Germinal center (tissue), 1 donor: ENCODE results near the gene ZNF587.
"Not testable (repeated sequence)": the region's sequence is repeated elsewhere in the genome, so short reads cannot be mapped to it uniquely, and the experiment has no call there.

Experiments used
- DNase-seq: peaks from one replicate; pipeline ENCODE4 v3.0.0; 2012; ENCODE audit warnings: mixed read lengths, low spot score

ZNF587 gene

DNA sequence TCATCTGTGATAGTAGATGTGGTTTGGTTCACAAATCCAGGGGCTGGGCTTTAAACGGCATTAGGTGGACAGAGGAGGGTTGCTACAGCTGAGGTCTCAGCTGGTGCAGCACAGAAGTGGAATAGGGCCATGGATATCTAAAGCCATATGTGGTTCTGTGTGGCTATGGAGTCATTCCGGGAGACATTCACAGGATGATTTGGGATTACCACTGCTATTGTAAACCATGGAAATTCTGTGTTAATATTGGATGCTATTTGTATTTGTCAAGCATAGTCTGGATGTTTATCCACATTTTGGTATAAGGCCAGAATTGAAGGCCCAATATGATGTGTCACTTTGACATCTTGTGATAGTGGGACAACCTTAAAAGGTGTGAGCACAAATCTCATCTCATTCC, 26.5 kb upstream of the ZNF587 start:
- not testable (repeated sequence) for DNase-seq

DNA sequence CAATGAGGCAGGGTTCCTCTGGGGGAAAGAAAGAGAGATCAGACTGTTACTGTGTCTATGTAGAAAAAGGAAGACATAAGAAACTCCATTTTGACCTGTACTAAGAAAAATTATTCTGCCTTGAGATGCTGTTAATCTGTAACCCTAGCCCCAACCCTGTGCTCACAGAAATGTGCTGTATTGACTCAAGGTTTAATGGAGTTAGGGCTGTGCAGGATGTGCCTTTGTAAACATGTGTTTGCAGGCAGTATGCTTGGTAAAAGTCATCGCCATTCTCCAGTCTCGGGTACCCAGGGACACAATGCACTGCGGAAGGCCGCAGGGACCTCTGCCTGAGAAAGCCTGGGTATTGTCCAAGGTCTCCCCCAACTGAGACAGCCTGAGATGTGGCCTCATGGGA, 26.1 kb upstream of the ZNF587 start:
- not testable (repeated sequence) for DNase-seq

DNA sequence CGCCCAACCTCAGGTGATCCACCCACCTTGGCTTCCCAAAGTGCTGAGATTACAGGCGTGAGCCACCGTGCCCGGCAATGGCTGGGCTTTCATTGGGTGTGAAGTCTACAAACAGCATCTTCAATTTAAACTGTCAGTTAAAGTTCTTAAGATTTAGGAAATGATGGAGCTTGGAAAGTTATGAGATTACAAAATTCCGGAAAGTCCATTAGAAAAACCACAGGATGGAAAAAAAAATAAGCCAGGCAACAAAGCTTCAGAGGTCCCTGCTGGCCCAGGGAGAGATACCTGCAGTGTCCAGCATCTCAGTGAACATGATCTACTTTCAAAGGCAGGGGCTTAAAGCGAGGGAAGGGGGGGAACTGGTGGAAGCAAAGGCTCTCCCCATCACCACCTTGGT, 24.1 kb upstream of the ZNF587 start:
- DNase-seq = no peak

DNA sequence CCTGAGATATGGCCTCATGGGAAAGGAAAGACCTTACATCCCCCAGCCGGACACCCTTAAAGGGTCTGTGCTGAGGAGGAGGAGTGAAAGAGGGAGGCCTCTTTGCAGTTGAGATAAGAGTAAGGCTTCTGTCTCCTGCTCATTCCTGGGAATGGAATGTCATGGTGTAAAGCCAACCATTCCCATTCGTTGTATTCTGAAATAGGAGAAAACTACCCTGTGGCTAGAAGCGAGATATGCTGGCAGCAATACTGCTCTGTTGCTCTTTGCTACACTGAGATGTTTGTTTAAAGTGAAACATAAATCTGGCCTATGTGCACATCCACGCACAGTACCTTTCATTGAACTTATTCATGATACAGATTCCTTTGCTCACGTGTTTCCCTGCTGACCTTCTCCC, 20.3 kb upstream of the ZNF587 start:
- no peak for DNase-seq

DNA sequence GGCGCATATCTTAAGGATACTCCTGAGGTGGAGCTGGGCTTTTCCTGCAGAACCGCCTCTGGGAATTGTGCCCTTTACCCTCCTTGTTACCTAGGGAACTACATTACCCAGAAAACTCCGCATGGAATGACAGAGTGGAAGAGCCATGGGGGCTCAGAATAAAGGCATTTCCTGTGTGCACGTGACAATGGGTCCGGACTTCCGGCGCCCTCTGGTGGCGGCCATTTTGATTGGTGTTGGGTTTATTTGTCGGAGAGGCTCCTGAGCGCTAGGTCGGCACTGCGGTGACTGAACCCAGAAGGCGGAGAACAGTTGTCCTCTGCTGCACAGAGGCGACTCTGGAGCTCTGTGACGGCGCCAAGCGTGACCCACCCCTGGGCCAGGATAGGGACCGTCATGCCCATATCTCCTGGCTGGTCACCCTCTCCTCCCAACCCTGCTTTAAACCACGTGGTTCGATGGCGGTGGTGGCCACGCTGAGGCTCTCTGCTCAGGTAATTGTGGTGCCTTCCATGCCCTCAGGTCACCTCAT, 19.5 kb upstream of the ZNF587 start, which contains the start of gene ZNF587B:
Gene ZNF587B (plus strand): TSS at position 229 of the 532 bp plus-strand sequence. CDS start 230 bp downstream, at position 459.
- DNase-seq = no peak

DNA sequence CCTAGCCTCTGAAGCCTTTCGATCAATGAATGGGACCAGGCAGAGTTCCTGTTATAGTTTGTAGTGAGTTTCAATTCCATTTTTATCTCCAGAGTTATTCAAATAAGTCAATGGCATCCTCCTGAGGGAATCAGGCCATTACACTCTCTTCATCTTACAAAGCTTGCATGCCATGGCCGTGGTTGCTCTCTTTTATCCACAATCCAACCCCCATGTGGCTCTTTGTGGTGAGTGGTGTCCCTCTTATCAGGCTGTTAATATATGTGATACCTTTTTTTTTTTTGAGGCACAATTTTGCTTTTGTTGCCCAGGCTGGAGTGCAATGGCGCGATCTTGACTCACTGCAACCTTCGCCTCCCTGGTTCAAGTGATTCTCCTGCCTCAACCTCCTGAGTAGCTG, 12.7 kb upstream of the ZNF587 start:
- not testable (repeated sequence) for DNase-seq

DNA sequence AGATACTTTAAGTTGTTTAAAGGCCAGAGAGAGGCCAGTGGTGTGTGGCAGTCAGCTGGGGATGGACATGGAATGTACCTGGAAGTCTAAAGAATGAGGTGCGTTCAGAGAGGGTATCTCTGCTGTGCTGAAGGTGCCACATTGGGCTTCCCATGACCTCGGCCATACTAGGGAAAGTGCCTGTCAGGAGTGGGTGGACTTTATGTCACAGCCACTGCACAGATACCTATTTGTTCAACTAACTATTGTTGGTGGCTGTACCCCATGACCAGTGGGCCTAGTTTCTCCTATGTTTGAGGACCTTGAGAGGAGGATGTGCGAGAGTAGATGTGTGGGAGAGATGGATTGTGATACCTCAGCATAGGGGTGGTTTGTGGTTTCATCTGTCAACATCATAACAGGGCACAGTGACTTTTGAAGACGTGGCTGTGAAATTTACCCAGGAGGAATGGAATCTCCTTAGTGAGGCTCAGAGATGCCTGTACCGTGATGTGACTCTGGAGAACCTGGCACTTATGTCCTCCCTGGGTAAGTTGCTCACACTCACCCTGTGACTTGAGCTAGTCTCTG, 11.0 kb upstream of the ZNF587 start:
- DNase-seq = not testable (repeated sequence)

DNA sequence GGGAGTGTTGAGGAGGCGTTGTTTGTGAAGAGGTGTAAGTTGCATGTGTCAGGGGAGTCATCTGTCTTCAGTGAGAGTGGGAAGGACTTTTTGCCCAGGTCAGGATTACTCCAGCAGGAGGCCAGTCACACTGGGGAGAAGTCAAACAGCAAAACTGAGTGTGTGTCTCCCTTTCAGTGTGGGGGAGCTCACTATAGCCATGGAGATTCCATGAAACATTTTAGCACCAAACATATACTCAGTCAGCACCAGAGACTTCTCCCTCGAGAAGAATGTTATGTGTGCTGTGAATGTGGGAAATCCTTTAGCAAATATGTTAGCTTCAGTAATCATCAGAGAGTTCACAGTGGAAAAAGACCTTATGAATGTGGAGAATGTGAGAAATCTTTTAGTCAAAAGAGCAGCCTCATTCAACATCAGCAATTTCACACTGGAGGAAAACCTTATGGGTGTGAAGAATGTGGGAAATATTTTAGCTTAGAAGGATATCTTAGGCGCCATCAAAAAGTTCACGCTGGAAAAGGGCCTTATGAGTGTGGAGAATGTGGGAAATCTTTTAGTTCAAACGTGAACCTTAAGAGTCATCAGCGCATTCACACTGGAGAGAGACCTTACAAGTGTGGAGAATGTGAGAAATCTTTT, 8.4 kb upstream of the ZNF587 start:
- no peak for DNase-seq

DNA sequence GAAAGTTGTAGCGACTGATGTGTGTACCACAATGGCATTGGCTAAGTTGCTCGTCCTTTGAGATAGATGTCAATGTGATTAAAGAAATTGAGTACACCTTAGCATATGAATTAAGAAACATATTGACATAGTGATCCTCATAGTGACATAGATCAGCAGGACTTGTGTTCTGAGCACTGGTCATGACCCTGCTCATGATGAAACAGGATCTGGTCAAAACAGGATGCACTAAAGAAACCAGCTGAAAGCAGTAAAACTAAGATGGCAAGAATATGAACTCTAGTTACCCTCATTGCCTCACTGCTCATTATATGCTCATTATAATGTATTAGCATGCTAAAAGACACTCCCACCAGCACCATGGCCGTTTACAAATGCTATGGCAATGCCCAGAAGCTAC, 2.5 kb upstream of the ZNF587 start:
- DNase-seq = not testable (repeated sequence)

DNA sequence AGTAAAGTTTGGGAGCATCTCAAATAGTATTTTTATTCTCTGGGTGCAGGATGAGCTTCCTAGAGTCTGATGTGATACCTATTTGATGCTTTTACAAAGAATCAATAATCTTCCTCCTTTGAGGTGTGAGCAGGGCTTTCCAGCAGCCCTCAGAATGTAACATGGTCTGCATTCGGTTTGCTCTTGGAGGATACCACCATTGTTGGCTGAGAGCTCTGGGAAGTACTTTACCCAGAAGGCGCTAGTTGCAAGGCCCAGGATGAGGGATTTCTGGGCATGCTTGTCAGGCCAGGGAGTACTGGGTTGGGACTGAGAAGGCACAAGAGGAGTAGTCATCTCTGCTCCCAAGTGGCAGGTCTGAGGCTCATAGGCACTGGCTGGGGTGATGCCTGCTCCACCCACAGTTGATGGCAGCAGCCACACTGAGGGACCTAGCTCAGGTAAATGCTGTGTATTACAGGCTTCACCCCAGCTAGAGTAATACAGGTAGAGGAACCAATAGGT, 445 bp upstream of the ZNF587 start:
- DNase-seq = not testable (repeated sequence)

DNA sequence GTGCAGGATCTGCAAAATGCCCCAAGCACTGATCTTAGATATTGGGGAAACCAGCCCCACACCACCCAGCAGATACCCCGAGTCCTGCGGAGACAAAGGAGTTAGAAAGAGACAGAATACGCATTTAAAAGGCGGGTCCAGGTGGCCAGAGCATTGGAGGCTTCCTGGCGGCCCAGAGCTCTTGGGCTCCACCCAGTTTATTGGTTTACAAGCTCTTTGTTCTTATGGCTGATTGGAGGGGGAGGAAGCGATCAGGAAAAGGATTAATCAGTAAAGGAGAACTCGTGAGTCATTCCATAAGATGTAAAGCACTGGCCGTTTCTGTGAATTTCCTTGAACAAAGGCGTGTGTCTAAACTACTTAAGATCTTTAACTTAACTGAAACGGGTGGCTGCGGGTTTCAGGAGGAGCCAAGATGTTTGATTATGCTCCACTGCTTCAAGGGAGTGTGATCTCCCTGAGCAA, 926 bp downstream of the ZNF587 start:
- DNase-seq = no peak

DNA sequence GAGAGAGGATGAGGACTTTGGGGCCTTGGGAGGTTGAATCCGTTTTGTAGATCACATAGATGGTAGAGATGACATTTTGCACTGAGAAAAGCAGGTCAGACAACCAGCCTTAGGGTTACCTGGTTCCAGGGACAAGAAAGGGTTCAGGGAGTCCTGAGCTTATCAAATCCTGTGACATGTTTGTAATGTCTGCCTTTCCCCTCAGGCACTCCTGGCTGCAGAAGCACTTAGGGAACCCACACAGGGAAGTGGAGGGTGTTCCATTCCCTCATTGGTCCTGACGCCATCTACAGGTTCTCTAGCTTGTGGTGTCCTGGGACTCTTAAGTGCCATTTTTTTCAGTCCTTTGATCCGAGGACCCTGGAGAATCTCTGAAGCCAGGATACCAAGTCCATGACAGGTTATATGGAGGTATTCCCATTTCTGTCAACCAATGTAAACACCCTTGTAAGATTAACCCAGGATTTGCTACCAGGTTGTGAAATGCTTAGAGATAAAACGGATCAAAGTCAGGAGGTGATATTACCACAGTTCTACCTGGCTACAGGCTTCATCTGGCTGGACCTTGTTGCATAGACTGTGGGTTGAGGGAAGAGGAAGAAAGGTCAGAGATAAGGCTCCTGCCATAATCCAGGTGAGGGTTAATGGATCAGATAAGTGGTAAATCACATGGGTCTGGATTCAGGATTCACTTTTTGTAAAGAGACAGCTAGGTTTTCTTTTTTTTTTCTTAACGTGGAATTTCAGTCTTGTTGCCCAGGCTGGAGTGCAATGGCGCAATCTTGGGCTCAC, 2.3 kb downstream of the ZNF587 start:
- DNase-seq = not testable (repeated sequence)

DNA sequence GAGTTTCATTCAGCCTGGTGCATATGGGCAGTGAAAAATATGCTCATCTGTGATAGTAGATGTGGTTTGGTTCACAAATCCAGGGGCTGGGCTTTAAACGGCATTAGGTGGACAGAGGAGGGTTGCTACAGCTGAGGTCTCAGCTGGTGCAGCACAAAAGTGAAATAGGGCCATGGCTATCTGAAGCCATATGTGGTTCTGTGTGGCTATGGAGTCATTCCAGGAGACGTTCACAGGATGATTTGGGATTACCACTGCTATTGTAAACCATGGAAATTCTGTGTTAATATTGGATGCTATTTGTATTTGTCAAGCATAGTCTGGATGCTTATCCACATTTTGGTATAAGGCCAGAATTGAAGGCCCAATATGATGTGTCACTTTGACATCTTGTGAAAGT, 4.5 kb downstream of the ZNF587 start:
- not testable (repeated sequence) for DNase-seq

DNA sequence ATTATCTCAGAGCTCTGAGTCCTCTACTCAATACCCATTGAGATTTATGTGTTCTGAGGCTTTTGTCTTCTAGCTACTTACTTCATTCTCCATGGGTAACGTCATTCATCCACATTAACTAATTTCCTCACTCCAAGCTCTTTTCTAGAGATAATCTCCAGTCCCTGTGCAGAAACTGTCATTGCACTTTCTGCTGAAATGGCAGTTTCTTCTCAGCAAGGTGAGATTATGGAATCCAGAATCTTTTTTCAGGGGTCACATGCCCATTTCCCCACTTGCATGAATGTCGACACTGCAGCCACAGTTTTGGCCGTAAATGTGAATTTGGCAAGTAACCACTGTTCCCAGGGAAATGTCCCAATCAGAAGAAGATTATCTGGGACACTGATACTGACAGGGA, 12.7 kb downstream of the ZNF587 start:
- not testable (repeated sequence) for DNase-seq

DNA sequence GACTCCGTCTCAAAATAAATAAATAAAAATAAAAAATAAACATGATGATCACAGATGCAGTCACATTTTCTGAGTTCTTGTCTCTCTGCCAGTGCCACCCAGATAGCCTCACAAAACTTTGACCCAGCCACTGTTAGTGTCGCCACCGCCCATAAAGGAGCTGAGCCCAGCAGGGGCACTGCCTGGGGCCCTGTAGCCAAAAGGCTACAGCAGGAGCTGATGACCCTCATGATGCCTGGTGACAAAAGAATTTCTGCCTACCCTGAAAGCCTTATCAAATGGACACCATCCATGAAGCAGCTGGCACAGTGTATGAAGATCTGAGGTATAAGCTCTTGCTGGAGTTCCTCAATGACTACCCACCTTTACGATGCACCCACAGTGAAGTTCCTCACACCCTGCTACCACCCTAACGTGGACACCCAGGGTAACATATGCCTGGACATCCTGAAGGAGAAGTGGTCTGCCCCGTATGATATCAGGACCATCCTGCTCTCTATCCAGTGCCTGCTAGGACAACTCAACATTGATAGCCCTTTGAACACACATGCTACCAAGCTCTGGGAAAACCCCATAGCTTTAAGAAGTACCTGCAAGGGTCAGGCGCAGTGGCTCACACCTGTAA, 18.3 kb downstream of the ZNF587 start:
- no peak for DNase-seq

DNA sequence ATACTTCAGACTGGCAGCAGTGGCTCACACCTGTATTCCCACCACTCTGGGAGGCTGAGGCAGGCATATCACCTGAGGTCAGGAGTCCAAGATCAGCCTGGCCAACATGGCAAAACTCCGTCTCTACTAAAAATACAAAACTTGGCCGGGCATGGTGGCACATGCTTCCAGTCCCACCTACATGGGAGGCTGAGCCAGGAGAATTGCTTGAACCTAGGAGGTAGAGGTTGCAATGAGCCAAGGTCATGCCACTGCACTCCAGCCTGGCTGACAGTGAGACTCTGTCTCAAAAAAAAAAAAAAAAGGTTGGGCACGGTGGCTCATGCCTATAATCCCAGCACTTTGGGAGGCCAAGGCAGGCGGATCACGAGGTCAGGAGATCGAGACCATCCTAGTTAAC, 20.0 kb downstream of the ZNF587 start:
- not testable (repeated sequence) for DNase-seq

DNA sequence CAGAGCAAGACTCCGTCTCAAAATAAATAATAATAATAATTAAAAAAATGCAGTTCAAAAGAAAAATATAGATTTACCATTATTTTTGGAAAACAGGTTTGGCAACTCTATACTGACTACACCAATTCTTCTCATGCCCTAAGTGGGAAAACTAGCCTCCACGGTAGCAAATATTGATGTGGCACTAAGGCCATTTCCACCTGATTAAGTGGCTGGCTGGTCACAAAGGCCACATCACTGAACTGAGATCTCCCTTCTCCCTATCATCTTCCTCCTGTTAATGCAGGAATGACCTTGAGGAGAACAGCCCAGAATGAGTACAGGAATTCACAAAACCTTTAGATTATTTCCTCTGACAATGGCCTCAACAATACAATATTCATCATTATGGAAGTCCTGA, 20.6 kb downstream of the ZNF587 start:
- no peak for DNase-seq

DNA sequence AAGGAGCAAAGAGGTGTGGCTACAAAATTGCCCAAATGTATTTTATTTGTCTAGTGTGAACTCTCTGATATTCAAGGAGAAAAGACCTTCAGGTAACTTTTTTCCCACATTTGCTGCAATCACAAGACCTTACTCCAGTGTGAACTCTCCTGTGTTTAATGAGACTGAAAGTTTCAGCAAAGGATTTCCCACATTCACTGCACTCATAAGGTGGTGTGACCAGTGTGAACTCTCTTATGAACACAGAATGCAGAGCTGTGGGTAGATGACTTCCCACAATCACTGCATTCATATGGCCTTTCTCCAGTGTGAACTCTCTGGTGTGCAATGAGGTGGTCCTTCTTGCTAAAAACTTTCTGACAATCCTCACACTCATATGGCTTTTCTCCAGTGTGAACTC, 22.8 kb downstream of the ZNF587 start:
- no peak for DNase-seq

DNA sequence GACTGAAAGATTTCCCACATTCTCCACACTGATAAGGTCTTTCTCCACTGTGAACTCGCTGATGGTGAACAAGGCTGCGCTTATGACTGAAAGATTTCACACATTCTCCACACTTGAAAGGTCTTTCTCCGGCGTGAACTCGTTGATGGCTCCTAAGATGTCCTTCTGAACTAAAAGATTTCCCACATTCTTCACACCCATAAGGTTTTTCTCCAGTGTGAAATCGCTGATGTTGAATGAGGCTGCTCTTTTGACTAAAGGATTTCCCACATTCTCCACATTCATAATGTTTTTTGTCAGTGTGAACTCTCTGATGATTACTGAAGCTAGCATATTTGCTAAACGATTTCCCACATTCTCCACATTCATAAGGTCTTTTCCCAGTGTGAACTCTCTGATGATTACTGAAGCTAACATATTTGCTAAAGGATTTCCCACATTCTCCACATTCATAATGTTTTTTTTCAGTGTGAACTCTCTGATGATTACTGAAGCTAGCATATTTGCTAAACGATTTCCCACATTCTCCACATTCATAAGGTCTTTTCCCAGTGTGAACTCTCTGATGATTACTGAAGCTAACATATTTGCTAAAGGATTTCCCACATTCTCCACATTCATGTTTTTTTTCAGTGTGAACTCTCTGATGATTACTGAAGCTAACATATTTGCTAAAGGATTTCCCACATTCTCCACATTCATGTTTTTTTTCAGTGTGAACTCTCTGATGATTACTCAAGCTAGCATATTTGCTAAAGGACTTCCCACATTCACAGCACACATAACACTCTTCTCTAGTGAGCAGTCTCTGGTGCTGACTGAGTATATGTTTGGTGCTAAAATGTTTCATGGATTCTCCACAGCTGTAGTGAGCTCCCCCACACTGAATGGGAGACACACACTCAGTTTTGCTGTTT, 24.5 kb downstream of the ZNF587 start:
- not testable (repeated sequence) for DNase-seq

DNA sequence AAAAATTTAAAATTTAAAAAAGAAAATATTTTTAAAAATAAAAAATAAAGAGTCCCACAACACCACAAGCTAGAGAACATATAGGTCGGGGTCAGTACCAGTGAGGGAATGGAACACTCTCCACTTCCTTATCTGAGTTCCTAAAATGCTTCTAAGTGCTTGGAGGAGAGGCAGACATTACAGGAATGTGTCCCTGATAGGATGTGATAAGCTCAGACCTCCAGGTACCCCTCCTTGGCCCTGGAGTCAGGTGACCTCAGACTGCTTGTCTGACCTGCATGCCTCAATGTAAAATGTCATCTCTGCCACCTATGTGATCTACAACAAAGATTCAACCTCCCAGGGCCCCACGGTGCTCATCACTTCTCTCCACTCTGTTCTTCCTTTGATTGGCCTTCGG, 36.4 kb downstream of the ZNF587 start:
- DNase-seq = no peak
